Vagina (tissue), 2 donors: ENCODE measurements around the gene ANGPTL4. TPM values are rescaled to one million over a fixed set of nuclear protein-coding genes. Genes with fewer than 3 reads are reported as not detected.
"Not testable (repeated sequence)": the region's sequence is repeated elsewhere in the genome, so short reads cannot be mapped to it uniquely, and the experiment has no call there.

Source experiments
- DNase-seq, 2 donors: peaks; one replicate each; pipeline ENCODE4 v3.0.0-alpha.2; 2017; ENCODE audit errors: extremely low spot score in 2 of 2
- H3K27ac ChIP-seq: fragments of 200-600 bp; sonication (generic); one replicate; pipeline ENCODE4 v1.5.1; 2019
- H3K27me3 ChIP-seq: fragments of 200-600 bp; sonication (generic); one replicate; pipeline ENCODE4 v1.5.1; 2019
- H3K36me3 ChIP-seq, 2 donors: fragments of 200-600 bp; sonication (generic); one replicate each; pipeline ENCODE4 v1.5.1; 2017 to 2019
- H3K4me1 ChIP-seq: fragments of 200-600 bp; sonication (generic); one replicate; pipeline ENCODE4 v1.5.1; 2019
- H3K4me3 ChIP-seq, 2 donors: fragments of 200-600 bp; sonication (generic); 1 replicate in 1 of 2; 2 replicates in 1 of 2; pipeline ENCODE4 v1.5.1; 2016 to 2019
- H3K9me3 ChIP-seq: fragments of 200-600 bp; sonication (generic); one replicate; pipeline ENCODE4 v1.5.1; 2019
- POLR2A ChIP-seq, 2 donors: fragments of 450-650 bp; IDR thresholded peaks; one replicate each; pipeline ENCODE4 v1.6.1; 2017; ENCODE audit warnings: antibody characterized with exemption in 2 of 2, mild to moderate bottlenecking in 2 of 2, moderate library complexity in 2 of 2
- POLR2AphosphoS5 ChIP-seq, 2 donors: sonication (generic); formaldehyde crosslinking; IDR thresholded peaks; one replicate each; pipeline ENCODE4 v1.9.0; 2017; ENCODE audit warnings: antibody characterized with exemption in 2 of 2, mild to moderate bottlenecking in 2 of 2, low read depth in 1 of 2; ENCODE audit not compliant: insufficient read depth in 1 of 2
- intact Hi-C: fragments of 100-400 bp; cut with DNase I; formaldehyde crosslinking; loops from one replicate; pipeline ENCODE4 v1.15.1; 2023
- total RNA-seq: library from RNA; depleted of rRNA; stranded (reverse); fragments of >200 nt; gene quantifications from one replicate; pipeline ENCODE4 v1.2.3, GENCODE V29; 2016
- TF ChIP-seq, protein P1 (sequence below), 3 experiments: fragments of 450-650 bp in 2 of 3; fragments of 200-600 bp in 1 of 3; sonication (generic) in 1 of 3; IDR thresholded peaks; one replicate each; pipeline ENCODE4 v1.5.1; 2017 to 2019; ENCODE audit warnings: antibody characterized with exemption in 3 of 3, mild to moderate bottlenecking in 2 of 3, moderate library complexity in 2 of 3

The ANGPTL4 gene
- total RNA-seq, 1 donor from 2014 or later, result 92.8 TPM

DNA sequence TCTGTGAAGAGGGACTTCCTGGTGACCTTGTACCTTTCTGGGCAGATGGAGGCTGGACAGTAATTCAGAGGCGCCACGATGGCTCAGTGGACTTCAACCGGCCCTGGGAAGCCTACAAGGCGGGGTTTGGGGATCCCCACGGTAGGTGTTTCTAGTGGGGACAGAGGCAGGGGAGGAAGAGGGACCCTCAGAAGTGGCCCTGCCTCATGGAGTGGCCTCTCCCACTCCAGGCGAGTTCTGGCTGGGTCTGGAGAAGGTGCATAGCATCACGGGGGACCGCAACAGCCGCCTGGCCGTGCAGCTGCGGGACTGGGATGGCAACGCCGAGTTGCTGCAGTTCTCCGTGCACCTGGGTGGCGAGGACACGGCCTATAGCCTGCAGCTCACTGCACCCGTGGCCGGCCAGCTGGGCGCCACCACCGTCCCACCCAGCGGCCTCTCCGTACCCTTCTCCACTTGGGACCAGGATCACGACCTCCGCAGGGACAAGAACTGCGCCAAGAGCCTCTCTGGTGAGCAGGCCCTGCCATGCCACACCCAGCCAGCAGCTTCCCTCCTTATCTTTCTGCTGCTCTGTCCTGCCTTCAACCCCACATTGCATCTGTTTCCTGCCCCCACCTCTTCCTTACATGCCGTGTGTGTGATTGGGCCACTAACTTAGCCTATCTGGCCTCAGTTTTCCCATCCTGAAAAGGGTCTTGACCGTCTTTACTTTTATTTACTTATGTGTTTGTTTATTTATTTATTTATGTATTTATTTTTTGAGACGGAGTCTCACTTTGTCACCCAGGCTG lies 7.3 kb downstream of the ANGPTL4 start:
- H3K36me3 ChIP-seq, result peaks cover 0 to 14% of the 10 kb centered on the region in 2 donors
- peaks cover 27% of the 10 kb centered on the region for H3K4me1 ChIP-seq
- no peak overlapping the region for H3K27ac ChIP-seq
- H3K9me3 ChIP-seq, result no peaks in the 10 kb centered on the region
- no peak for DNase-seq
- H3K27me3 ChIP-seq, result no peaks in the 10 kb centered on the region
- intact Hi-C loops, result no loop called here
- H3K4me3 ChIP-seq, result no peak overlapping the region
- no peak for TF ChIP-seq POLR2A (IDR thresholded peaks at IDR 0.05)
- TF ChIP-seq, protein P1, sequence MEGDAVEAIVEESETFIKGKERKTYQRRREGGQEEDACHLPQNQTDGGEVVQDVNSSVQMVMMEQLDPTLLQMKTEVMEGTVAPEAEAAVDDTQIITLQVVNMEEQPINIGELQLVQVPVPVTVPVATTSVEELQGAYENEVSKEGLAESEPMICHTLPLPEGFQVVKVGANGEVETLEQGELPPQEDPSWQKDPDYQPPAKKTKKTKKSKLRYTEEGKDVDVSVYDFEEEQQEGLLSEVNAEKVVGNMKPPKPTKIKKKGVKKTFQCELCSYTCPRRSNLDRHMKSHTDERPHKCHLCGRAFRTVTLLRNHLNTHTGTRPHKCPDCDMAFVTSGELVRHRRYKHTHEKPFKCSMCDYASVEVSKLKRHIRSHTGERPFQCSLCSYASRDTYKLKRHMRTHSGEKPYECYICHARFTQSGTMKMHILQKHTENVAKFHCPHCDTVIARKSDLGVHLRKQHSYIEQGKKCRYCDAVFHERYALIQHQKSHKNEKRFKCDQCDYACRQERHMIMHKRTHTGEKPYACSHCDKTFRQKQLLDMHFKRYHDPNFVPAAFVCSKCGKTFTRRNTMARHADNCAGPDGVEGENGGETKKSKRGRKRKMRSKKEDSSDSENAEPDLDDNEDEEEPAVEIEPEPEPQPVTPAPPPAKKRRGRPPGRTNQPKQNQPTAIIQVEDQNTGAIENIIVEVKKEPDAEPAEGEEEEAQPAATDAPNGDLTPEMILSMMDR (IDR thresholded peaks at IDR 0.05), result no peak
- TF ChIP-seq POLR2AphosphoS5 (IDR thresholded peaks at IDR 0.05; ENCODE audit: insufficient read depth in 1 of 2, low read depth in 1 of 2), result no peak

DNA sequence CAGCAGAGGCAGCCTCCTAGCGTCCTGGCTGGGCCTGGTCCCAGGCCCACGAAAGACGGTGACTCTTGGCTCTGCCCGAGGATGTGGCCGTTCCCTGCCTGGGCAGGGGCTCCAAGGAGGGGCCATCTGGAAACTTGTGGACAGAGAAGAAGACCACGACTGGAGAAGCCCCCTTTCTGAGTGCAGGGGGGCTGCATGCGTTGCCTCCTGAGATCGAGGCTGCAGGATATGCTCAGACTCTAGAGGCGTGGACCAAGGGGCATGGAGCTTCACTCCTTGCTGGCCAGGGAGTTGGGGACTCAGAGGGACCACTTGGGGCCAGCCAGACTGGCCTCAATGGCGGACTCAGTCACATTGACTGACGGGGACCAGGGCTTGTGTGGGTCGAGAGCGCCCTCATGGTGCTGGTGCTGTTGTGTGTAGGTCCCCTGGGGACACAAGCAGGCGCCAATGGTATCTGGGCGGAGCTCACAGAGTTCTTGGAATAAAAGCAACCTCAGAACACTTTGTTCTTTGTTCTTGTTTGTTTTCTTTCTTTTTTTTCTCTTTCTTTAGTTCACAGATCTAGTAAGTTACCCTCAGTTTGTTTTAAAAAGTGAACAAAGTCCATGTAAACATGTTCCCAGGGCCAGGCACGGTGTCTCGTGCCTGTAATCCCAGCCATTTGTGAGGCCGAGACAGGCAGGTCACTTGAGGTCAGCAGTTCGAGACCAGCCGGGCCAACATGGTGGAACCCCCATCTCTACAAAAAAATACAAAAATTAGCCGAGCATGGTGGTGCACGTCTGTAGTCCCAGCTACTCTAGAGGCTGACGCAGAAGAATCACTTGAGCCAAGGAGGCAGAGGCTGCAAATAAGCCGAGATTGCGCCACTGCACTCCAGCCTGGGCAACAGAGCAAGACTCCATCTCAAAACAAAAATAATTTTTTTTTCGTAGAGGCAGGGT lies 10.2 kb downstream of the ANGPTL4 start:
- Histone ChIP-seq H3K4me3 (no peak overlapping the region), H3K36me3 (peaks cover 0 to 14% of the 10 kb centered on the region in 2 donors), H3K27me3 (no peaks in the 10 kb centered on the region), H3K4me1 (no peaks in the 10 kb centered on the region), H3K27ac (no peak overlapping the region), H3K9me3 (no peaks in the 10 kb centered on the region)
- TF ChIP-seq, protein P1 (IDR thresholded peaks at IDR 0.05), result no peak
- TF ChIP-seq POLR2A (IDR thresholded peaks at IDR 0.05) (no peak), POLR2AphosphoS5 (IDR thresholded peaks at IDR 0.05; ENCODE audit: insufficient read depth in 1 of 2, low read depth in 1 of 2) (no peak)
- DNase-seq, result no peak
- intact Hi-C loops, result no loop called here

DNA sequence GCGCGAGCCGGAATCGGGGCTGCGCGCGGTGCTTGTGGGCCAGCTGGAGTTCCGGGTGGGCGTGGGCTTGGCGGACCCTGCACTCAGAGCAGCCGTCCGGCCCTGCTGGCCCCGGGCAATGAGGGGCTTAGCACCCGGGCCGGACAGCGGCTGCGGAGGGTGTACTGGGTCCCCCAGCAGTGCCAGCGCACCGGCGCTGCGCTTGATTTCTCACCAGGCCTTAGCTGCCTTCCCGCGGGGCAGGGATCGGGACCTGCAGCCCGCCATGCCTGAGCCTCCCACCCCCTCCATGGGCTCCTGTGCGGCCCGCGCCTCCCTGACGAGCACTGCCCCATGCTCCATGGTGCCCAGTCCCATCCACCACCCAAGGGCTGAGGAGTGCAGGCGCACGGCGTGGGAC lies 11.8 kb downstream of the ANGPTL4 start:
- H3K27ac ChIP-seq, intact Hi-C loops: not testable (repeated sequence)
- peaks cover 0 to 14% of the 10 kb centered on the region in 2 donors for H3K36me3 ChIP-seq

DNA sequence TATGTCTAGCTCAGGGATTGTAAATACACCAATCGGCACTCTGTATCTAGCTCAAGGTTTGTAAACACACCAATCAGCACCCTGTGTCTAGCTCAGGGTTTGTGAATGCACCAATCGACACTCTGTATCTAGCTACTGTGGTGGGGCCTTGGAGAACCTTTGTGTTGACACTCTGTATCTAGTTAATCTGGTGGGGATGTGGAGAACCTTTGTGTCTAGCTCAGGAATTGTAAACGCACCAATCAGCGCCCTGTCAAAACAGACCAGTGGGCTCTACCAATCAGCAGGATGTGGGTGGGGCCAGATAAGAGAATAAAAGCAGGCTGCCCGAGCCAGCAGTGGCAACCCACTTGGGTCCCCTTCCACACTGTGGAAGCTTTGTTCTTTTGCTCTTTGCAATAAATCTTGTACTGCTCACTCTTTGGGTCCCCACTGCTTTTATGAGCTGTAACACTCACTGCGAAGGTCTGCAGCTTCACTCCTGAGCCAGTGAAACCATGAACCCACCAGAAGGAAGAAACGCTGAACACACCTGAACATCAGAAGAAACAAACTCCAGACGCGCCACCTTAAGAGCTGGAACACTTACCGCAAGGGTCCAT lies 12.5 kb downstream of the ANGPTL4 start:
- not testable (repeated sequence) for H3K9me3 ChIP-seq
- peaks cover 0 to 14% of the 10 kb centered on the region in 2 donors for H3K36me3 ChIP-seq

More for the DNA sequence above, 11.8 kb downstream of the ANGPTL4 start:
- H3K9me3 ChIP-seq, H3K4me1 ChIP-seq, H3K27me3 ChIP-seq, H3K4me3 ChIP-seq, DNase-seq: not testable (repeated sequence)

DNA sequence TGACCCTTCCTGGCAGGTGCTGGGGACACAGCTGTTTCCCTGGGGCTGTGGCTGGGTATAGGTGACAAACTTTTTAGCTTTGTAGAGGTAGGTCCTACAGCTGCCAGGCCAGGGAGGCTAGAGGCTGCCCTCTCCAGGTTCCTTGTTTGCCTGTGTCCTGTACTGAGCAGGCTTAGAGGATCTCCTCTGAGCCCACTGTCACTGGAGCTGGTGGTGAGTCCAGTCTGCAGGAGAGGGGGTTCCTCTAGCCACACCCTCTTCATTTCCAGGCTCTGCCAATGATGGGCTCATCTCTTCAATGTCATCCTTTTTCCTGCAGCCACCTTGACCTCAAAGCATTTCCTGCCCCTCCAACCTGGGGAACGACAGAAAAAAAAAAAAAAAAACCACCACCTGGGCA lies 13.6 kb downstream of the ANGPTL4 start:
- no peak overlapping the region for H3K27ac ChIP-seq
- H3K36me3 ChIP-seq, result peaks cover 0 to 14% of the 10 kb centered on the region in 2 donors
- intact Hi-C loops, result no loop called here
- no peak for DNase-seq
- no peaks in the 10 kb centered on the region for H3K27me3 ChIP-seq
- no peak overlapping the region for H3K4me3 ChIP-seq
- no peaks in the 10 kb centered on the region for H3K4me1 ChIP-seq
- TF ChIP-seq, protein P1 (IDR thresholded peaks at IDR 0.05), result no peak
- no peak for TF ChIP-seq POLR2A (IDR thresholded peaks at IDR 0.05)
- no peak for TF ChIP-seq POLR2AphosphoS5 (IDR thresholded peaks at IDR 0.05; ENCODE audit: insufficient read depth in 1 of 2, low read depth in 1 of 2)
- no peaks in the 10 kb centered on the region for H3K9me3 ChIP-seq

More for the DNA sequence above, 12.5 kb downstream of the ANGPTL4 start:
- DNase-seq, intact Hi-C loops, H3K4me3 ChIP-seq, H3K27ac ChIP-seq, H3K27me3 ChIP-seq, H3K4me1 ChIP-seq: not testable (repeated sequence)

DNA sequence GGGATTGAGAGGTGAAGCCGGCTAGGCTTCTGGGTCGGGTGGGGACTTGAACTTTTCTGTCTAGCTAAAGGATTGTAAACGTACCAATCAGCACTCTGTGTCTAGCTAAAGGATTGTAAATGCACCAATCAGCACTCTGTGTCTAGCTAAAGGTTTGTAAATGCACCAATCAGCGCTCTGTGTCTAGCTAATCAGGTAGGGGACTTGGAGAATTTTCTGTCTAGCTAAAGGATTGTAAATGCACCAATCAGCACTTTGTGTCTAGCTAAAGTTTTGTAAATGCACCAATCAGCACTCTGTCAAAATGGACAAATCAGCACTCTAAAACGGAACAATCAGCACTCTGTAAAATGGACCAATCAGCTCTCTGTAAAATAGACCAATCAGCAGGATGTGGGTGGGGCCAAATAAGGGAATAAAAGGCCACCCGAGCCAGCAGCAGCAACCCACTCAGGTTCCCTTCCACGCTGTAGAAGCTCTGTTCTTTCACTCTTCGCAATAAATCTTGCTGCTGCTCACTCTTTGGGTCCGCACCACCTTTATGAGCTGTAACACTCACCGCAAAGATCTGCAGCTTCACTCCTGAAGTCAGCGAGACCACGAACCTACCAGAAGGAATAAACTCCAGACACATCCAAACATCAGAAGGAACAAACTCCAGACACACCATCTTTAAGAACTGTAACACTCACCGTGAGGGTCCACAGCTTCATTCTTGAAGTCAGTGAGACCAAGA lies 15.4 kb downstream of the ANGPTL4 start:
- DNase-seq, intact Hi-C loops, H3K36me3 ChIP-seq, H3K27ac ChIP-seq, H3K9me3 ChIP-seq, H3K27me3 ChIP-seq, H3K4me1 ChIP-seq, H3K4me3 ChIP-seq: not testable (repeated sequence)

DNA sequence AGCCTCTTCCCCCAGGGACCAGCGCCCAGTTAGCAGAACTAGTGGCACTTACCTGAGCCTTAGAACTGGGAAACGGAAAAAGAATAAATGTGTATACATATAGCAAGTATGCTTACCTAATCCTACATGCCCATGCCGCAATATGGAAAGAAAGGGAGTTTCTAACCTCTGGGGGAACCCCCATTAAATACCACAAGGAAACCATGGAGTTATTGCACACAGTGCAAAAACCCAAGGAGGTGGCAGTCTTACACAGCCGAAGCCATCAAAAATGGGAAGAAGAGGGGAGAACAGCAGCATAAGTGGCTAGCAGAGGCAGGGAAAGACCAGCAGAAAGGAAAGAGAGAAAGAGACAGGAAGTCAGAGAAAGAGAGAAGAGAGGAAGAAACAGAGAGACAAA lies 20.6 kb downstream of the ANGPTL4 start:
- intact Hi-C loops, H3K4me1 ChIP-seq, H3K36me3 ChIP-seq, H3K27ac ChIP-seq, DNase-seq, H3K4me3 ChIP-seq, H3K9me3 ChIP-seq, H3K27me3 ChIP-seq: not testable (repeated sequence)

DNA sequence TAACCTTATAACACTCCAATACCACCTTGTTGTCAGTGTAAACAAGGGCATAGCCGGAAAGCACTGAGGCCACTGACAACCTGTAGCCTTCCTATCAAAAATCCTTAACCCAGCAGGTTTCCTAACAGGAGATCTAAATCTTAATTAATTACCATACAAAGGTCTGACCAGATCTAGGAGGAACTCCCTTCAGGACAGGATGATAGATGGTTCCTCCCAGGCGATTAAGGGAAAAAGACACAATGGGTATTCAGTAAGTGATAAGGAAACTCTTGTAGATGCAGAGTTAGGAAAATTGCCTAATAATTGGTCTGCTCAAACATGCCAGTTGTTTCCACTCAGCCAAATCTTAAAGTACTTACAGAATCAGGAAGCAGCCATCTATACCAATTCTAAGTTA lies 21.1 kb downstream of the ANGPTL4 start:
- H3K27me3 ChIP-seq, H3K27ac ChIP-seq, intact Hi-C loops, H3K4me1 ChIP-seq, H3K36me3 ChIP-seq, H3K9me3 ChIP-seq, H3K4me3 ChIP-seq, DNase-seq: not testable (repeated sequence)
